Measurements from ENCODE around the gene PDK4. TPM values are rescaled to one million over a fixed set of nuclear protein-coding genes. Genes with fewer than 3 reads are reported as not detected.

PDK4 gene
- total RNA-seq, 1 donor: under 0.01 TPM

DNA sequence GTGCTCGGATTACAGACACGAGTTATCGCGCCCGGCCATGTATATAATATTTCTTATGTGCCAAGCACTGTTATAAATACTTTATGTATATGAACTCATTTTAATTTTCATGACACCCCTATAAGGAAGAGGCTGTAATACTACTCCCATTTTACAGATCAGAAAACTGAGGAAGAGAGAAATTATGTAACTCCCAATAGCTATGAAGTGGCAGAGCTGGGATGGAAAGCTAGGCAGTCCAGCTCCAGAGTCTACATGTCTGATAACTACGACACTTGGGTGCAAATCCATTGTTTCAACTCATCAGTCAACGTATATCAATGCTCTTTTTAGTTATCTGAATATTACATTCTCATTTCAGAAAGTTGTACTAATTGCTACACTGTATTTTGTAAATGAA, 17.0 kb downstream of the PDK4 start:
- no peak overlapping the region for H3K4me3 ChIP-seq (ENCODE audit: low read depth, low read length)

GRCh38 chr7:95578299-95578855, 17.9 kb downstream of the PDK4 start:
- no peak for TF ChIP-seq CTCF (IDR thresholded peaks at IDR 0.05; ENCODE audit: insufficient read depth, low read depth, low read length)
- no peak for DNase-seq (ENCODE audit: low read depth)
- H3K4me3 ChIP-seq (ENCODE audit: low read depth, low read length): no peak overlapping the region

More for the DNA sequence above, 17.0 kb downstream of the PDK4 start:
- TF ChIP-seq CTCF (IDR thresholded peaks at IDR 0.05; ENCODE audit: insufficient read depth, low read depth, low read length): no peak
- no peak for DNase-seq (ENCODE audit: low read depth)

- TF ChIP-seq CTCF (IDR thresholded peaks at IDR 0.05; ENCODE audit: insufficient read depth, low read depth, low read length): no peak
- H3K4me3 ChIP-seq (ENCODE audit: low read depth, low read length): no peak overlapping the region
- no peak for DNase-seq (ENCODE audit: low read depth)
These were observed 19.2 kb downstream of the PDK4 start for GRCh38 chr7:95577137-95577536.

DNA sequence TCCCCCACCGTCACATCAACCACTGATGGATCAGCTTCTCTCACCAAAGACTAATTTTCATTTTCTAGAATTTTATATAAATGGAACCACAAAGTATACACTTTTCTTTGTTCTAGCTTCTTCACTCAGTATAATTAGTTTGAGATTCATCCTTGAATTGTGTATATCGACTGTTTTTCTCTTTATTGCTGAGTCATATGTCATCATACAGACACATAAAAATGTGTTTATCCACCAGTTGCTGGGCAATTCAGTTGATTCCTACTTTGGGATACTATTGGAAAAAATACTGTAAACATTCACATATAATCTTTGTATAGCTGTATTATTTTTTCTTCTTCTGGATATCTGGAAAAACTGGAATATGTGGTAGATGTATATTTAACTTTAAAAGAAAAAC, 26.6 kb downstream of the PDK4 start:
- no peak for DNase-seq (ENCODE audit: low read depth)
- H3K4me3 ChIP-seq (ENCODE audit: low read depth, low read length): no peak overlapping the region
- TF ChIP-seq CTCF (IDR thresholded peaks at IDR 0.05; ENCODE audit: insufficient read depth, low read depth, low read length): no peak

- no peak overlapping the region for H3K4me3 ChIP-seq (ENCODE audit: low read depth, low read length)
- TF ChIP-seq CTCF (IDR thresholded peaks at IDR 0.05; ENCODE audit: insufficient read depth, low read depth, low read length): no peak
- no peak for DNase-seq (ENCODE audit: low read depth)
These were observed 35.6 kb downstream of the PDK4 start for GRCh38 chr7:95560674-95561073.

DNA sequence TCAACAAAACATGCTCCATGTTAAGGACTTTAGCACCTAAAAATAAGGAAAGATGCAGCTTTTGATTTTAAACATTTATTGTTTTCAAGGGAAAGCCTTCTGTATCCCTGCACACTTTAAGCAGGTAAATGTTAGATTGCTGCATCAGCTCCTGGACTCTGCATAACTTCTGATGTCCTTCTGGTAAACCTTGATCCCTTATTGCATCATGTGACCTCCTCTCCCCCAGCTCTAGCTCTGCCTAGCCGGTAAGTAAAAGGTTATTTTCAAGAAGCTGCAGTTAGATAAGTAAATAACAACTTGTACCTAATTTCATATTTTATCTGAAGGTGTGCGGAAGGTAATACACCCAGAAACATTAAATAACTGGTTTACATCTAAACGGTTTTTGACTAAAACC, 37.5 kb downstream of the PDK4 start:
- no peak for TF ChIP-seq CTCF (IDR thresholded peaks at IDR 0.05; ENCODE audit: insufficient read depth, low read depth, low read length)
- no peak for DNase-seq (ENCODE audit: low read depth)

DNA sequence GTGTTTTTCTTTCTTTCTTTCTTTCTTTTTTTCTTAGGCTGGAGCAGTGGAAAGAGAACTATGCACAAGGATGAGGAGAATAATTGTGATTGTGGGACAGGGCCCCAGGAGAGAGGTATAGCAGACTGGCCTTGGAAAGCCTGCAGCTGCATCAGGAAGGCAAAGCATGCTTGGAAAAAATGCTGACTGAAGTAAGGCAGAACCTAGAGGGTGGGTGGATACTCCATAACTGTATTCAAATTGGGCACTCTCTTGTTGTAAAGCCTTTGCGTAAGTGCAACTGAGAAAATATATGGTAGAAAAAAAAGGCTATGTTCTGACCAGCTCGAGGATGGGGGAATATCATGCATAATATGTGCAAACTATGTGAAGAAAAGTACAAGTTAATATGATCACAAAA, 39.5 kb downstream of the PDK4 start:
- no peak for DNase-seq (ENCODE audit: low read depth)
- no peak for TF ChIP-seq CTCF (IDR thresholded peaks at IDR 0.05; ENCODE audit: insufficient read depth, low read depth, low read length)
- H3K4me3 ChIP-seq (ENCODE audit: low read depth, low read length): no peak overlapping the region

More for the DNA sequence above, 37.5 kb downstream of the PDK4 start:
- no peak overlapping the region for H3K4me3 ChIP-seq (ENCODE audit: low read depth, low read length)

Data from fibroblast of villous mesenchyme (primary cell).